BJ (cell line): ENCODE data around the gene STT3B. TPM values are rescaled to one million over a fixed set of nuclear protein-coding genes. Genes with fewer than 3 reads are reported as not detected.

Experiments
- CTCF ChIA-PET: fragments of 350-600 bp; formaldehyde crosslinking; extraction: SDS; loops from one replicate; lab custom pipeline; 2021; ENCODE audit warnings: antibody characterized with exemption, inconsistent platforms; lab: Yijun Ruan, JAX
- POLR2A ChIA-PET: fragments of 300-600 bp; sonication (Branson Sonifier 250); formaldehyde crosslinking; extraction: SDS; loops from one replicate; lab custom pipeline; 2021; ENCODE audit warnings: antibody characterized with exemption; lab: Charles Lee
- DNase-seq: peaks from one replicate; pipeline ENCODE4 v3.0.0-alpha.2; 2011; ENCODE audit warnings: low read depth
- H3K27me3 ChIP-seq: 2 replicates; pipeline ENCODE4 v1.6.0; 2011; ENCODE audit warnings: low read length; ENCODE audit not compliant: control insufficient read depth, insufficient read depth
- H3K36me3 ChIP-seq: 2 replicates; pipeline ENCODE4 v1.5.1; 2011; ENCODE audit warnings: low read length; ENCODE audit not compliant: control insufficient read depth, insufficient read depth
- H3K4me3 ChIP-seq: 2 replicates; pipeline ENCODE4 v1.5.1; 2011; ENCODE audit warnings: low read depth, mild to moderate bottlenecking, control low read depth, low read length
- CTCF ChIP-seq: IDR thresholded peaks from 2 replicates; pipeline ENCODE4 v1.5.1; 2011; ENCODE audit warnings: low read depth, mild to moderate bottlenecking, control low read depth, inconsistent platforms, low read length, moderate library complexity; ENCODE audit not compliant: insufficient read depth
- polyA plus RNA-seq: library from polyadenylated mRNA; depleted of rRNA; stranded (reverse); fragments of >200 nt; gene quantifications from 2 replicates; pipeline ENCODE4 v1.2.3, GENCODE V29; 2011

The STT3B gene
- polyA plus RNA-seq, 1 experiment = 39.7 TPM

- ChIA-PET POLR2A (no interaction called here), CTCF (no interaction called here)
- H3K27me3 ChIP-seq = no peaks in the 10 kb centered on the region
- no peak for DNase-seq
- TF ChIP-seq CTCF = no peak
- no peaks in the 10 kb centered on the region for H3K36me3 ChIP-seq
- no peak overlapping the region for H3K4me3 ChIP-seq
Measured at GRCh38 chr3:31659246-31659645, 126.5 kb downstream of the STT3B start.

- CTCF ChIA-PET = no interaction called here
Measured at GRCh38 chr3:31661286-31661685, 128.6 kb downstream of the STT3B start.

GRCh38 chr3:31661993-31662670 is 129.4 kb downstream of the STT3B start:
- Histone ChIP-seq H3K27me3 (no peaks in the 10 kb centered on the region), H3K4me3 (no peak overlapping the region), H3K36me3 (no peaks in the 10 kb centered on the region)
- TF ChIP-seq CTCF = no peak
- no peak for DNase-seq
- CTCF ChIA-PET = no interaction called here
- POLR2A ChIA-PET = no interaction called here

More at GRCh38 chr3:31661286-31661685, 128.6 kb downstream of the STT3B start:
- TF ChIP-seq CTCF = no peak
- POLR2A ChIA-PET = no interaction called here
- no peaks in the 10 kb centered on the region for H3K27me3 ChIP-seq
- no peak overlapping the region for H3K4me3 ChIP-seq
- no peaks in the 10 kb centered on the region for H3K36me3 ChIP-seq
- no peak for DNase-seq

GRCh38 chr3:31664031-31664430 is 131.3 kb downstream of the STT3B start:
- ChIA-PET CTCF (no interaction called here), POLR2A (no interaction called here)
- no peaks in the 10 kb centered on the region for H3K27me3 ChIP-seq
- no peak for TF ChIP-seq CTCF
- H3K4me3 ChIP-seq = no peak overlapping the region
- DNase-seq = no peak
- H3K36me3 ChIP-seq = no peaks in the 10 kb centered on the region

- Histone ChIP-seq H3K36me3 (no peaks in the 10 kb centered on the region), H3K4me3 (no peak overlapping the region), H3K27me3 (no peaks in the 10 kb centered on the region)
- no peak for DNase-seq
- POLR2A ChIA-PET = no interaction called here
- no peak for TF ChIP-seq CTCF
- CTCF ChIA-PET = interaction anchor here (0.6 kb wide), 1 partner anchor 214 kb away, joined by 3 read pairs; no protein-coding TSS in a partner anchor
Measured at GRCh38 chr3:31667582-31667981, 134.9 kb downstream of the STT3B start.
